Smooth muscle cell (in vitro differentiated cells): ENCODE results near the gene MIPOL1. TPM values are rescaled to one million over a fixed set of nuclear protein-coding genes. Genes with fewer than 3 reads are reported as not detected.

Experiments used
- DNase-seq: peaks from one replicate; lab custom pipeline; 2025; ENCODE audit not compliant: unreplicated experiment; lab: John Stamatoyannopoulos, UW
- H2AFZ ChIP-seq: fragments of 200-600 bp; sonication (generic); 2 replicates; pipeline ENCODE4 v1.6.0; 2016; ENCODE audit warnings: antibody characterized with exemption, low read depth, mild to moderate bottlenecking
- H3F3A ChIP-seq: fragments of 200-600 bp; sonication (generic); 2 replicates; pipeline ENCODE4 v1.6.0; 2017; ENCODE audit warnings: antibody characterized with exemption, low read depth
- H3K27ac ChIP-seq: fragments of 200-600 bp; sonication (generic); 2 replicates; pipeline ENCODE4 v1.5.1; 2016; ENCODE audit warnings: low read depth, mild to moderate bottlenecking
- H3K27me3 ChIP-seq: fragments of 200-600 bp; sonication (generic); 2 replicates; pipeline ENCODE4 v1.6.1; 2016; ENCODE audit warnings: low read depth, mild to moderate bottlenecking
- H3K36me3 ChIP-seq: fragments of 200-600 bp; sonication (generic); 2 replicates; pipeline ENCODE4 v1.5.1; 2016; ENCODE audit warnings: low read depth
- H3K4me1 ChIP-seq: fragments of 200-600 bp; sonication (generic); 2 replicates; pipeline ENCODE4 v1.5.1; 2016; ENCODE audit warnings: low read depth
- H3K4me2 ChIP-seq: fragments of 200-600 bp; sonication (generic); 2 replicates; pipeline ENCODE4 v1.6.0; 2016; ENCODE audit warnings: mild to moderate bottlenecking
- H3K4me3 ChIP-seq: fragments of 200-600 bp; sonication (generic); 2 replicates; pipeline ENCODE4 v1.5.1; 2016; ENCODE audit warnings: mild to moderate bottlenecking
- H3K79me2 ChIP-seq: fragments of 200-600 bp; sonication (generic); 2 replicates; pipeline ENCODE4 v1.6.0; 2016; ENCODE audit warnings: low read depth, mild to moderate bottlenecking
- H3K9ac ChIP-seq: fragments of 200-600 bp; sonication (generic); 2 replicates; pipeline ENCODE4 v1.6.0; 2016; ENCODE audit warnings: low read depth
- H3K9me3 ChIP-seq: fragments of 200-600 bp; sonication (generic); replicated peaks from 2 replicates; pipeline ENCODE4 v1.5.1; 2016; ENCODE audit warnings: low read depth
- H4K20me1 ChIP-seq: fragments of 200-600 bp; sonication (generic); 2 replicates; pipeline ENCODE4 v1.6.0; 2016; ENCODE audit warnings: low read depth
- WGBS: methylation state at CpG from one replicate; pipeline ENCODE4 v1.1.7; 2016; ENCODE audit warnings: low lambda C conversion rate; 5-methylcytosine and 5-hydroxymethylcytosine counted together
- polyA plus RNA-seq: library from polyadenylated mRNA; unstranded; fragments of >200 nt; fragmentation: Nextera tagmentation; extraction: Ambion mirVana; gene quantifications from 2 replicates; pipeline ENCODE4 v1.2.1, GENCODE V29; 2016
- total RNA-seq: library from RNA; depleted of rRNA; stranded (reverse); fragments of >200 nt; gene quantifications from 2 replicates; pipeline ENCODE4 v1.2.3, GENCODE V29; 2014
- TF ChIP-seq, protein P1 (sequence below): fragments of 200-600 bp; sonication (generic); IDR thresholded peaks from 2 replicates; pipeline ENCODE4 v1.5.1; 2017; ENCODE audit warnings: borderline replicate concordance, mild to moderate bottlenecking, antibody characterized with exemption; ENCODE audit not compliant: insufficient read depth, poor library complexity, severe bottlenecking

MIPOL1 gene
- total and polyA plus RNA-seq, 2 experiments from 2014 or later, result 3.2 to 5.1 TPM

DNA sequence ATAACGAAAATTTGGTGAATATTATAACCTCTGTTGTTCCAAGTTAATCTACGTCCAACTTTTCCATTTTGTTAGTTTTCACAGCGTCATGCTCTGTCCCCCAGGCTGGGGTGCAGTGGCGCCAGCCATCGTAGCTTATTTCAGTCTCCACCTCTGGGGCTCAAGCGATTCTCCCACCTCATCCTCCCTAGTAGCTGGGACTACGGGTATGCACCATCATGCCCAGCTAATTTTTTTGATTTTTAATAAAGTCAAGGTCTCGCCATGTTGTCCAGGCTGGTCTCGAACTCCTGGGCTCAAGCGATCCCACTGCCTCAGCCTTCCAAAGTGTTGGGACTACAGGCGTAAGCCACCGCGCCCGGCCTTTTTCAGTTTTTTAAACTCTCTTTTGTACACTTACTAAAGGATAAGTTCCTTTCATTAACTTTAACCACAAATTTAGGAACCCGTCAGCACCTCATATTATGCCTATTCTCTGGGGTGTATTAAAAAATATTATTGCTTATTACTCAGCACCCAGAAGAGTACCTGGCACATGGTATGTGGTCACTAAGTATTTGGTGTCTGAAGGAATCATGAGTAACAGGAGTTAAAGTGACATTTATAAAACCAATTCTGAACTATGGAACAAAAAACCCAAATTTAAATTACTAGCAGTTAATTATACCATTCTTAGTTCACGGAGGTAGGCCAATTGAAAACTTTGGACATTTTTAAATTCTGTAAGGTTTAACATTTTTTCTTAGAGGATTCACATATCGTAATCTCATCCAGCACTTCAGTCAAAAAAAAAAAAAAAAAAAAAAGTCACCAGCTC is 925 bp upstream of the MIPOL1 start:
- DNase-seq, result no peak
- peaks cover 3% of the 10 kb centered on the region for H3K79me2 ChIP-seq
- H3K9me3 ChIP-seq, result no peaks in the 10 kb centered on the region
- peak overlapping the region; percentile 97 for H2AFZ ChIP-seq
- peak overlapping the region; percentile 77 for H3K9ac ChIP-seq
- H3K4me1 ChIP-seq, result peaks cover 3% of the 10 kb centered on the region
- H3K27me3 ChIP-seq, result no peaks in the 10 kb centered on the region
- TF ChIP-seq, protein P1, sequence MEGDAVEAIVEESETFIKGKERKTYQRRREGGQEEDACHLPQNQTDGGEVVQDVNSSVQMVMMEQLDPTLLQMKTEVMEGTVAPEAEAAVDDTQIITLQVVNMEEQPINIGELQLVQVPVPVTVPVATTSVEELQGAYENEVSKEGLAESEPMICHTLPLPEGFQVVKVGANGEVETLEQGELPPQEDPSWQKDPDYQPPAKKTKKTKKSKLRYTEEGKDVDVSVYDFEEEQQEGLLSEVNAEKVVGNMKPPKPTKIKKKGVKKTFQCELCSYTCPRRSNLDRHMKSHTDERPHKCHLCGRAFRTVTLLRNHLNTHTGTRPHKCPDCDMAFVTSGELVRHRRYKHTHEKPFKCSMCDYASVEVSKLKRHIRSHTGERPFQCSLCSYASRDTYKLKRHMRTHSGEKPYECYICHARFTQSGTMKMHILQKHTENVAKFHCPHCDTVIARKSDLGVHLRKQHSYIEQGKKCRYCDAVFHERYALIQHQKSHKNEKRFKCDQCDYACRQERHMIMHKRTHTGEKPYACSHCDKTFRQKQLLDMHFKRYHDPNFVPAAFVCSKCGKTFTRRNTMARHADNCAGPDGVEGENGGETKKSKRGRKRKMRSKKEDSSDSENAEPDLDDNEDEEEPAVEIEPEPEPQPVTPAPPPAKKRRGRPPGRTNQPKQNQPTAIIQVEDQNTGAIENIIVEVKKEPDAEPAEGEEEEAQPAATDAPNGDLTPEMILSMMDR, result no peak
- no peaks in the 10 kb centered on the region for H4K20me1 ChIP-seq
- peak overlapping the region; percentile 69 for H3K4me3 ChIP-seq
- WGBS, result 96% methylated on average over 17 of the region's 17 CpGs
- no peaks in the 10 kb centered on the region for H3K36me3 ChIP-seq
- H3K4me2 ChIP-seq, result peak overlapping the region; percentile 85
- H3K27ac ChIP-seq, result peak overlapping the region; percentile 67
- H3F3A ChIP-seq, result no peaks in the 10 kb centered on the region

DNA sequence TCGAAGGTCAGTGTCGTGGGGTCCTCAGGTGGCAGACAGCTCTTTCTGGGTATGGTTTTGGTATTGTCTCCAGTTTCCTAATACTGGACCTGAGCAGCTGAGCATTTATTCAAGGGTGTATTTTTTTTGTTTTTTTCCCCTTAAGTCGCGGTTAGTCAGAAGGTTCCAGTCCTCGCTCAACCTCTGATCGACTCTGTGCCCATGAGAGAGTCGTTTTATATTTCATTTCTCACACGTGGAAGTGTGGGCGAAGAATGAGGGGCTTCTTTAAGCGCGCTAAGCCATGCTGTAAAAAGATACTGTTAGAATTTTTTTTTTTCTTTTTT is 499 bp downstream of the MIPOL1 start:
- 21% methylated on average over 11 of the region's 11 CpGs for WGBS
- TF ChIP-seq, protein P1, result no peak
- H3K36me3 ChIP-seq, result no peaks in the 10 kb centered on the region

DNA sequence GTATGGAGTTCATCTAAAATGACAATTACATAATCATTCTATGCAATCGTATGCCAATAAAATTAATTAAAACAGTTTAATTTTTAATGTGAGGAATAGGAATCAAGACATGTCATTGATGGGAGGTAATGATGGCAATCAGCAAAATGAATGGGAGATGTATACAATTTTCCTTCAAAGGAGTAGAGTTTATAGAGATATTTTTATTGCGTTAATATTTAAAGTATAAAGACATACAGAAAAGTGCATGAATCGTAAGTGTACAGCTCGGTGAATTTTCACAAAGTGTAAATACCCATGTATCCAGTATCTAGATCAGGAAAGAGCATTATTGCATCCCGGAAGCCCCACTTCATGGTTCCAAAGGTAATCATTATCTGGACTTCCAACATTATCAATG is 1.2 kb downstream of the MIPOL1 start:
- H2AFZ ChIP-seq, result peak overlapping the region; percentile 95
- no peaks in the 10 kb centered on the region for H3F3A ChIP-seq
- H3K9ac ChIP-seq, result no peak overlapping the region
- H3K4me3 ChIP-seq, result peak overlapping the region; percentile 69
- H3K27me3 ChIP-seq, result no peaks in the 10 kb centered on the region
- no peaks in the 10 kb centered on the region for H3K9me3 ChIP-seq
- TF ChIP-seq, protein P1, result no peak
- H3K4me2 ChIP-seq, result peak overlapping the region; percentile 86
- DNase-seq, result no peak
- H3K79me2 ChIP-seq, result peaks cover 5% of the 10 kb centered on the region
- no peaks in the 10 kb centered on the region for H3K36me3 ChIP-seq
- H4K20me1 ChIP-seq, result no peaks in the 10 kb centered on the region
- WGBS, result 97% methylated on average over 5 of the region's 5 CpGs
- H3K27ac ChIP-seq, result no peak overlapping the region
- peaks cover 3% of the 10 kb centered on the region for H3K4me1 ChIP-seq

More for the DNA sequence above, 499 bp downstream of the MIPOL1 start:
- H2AFZ ChIP-seq, result peak overlapping the region; percentile 95
- H3K9ac ChIP-seq, result peak overlapping the region; percentile 37
- peaks cover 3% of the 10 kb centered on the region for H3K4me1 ChIP-seq
- peak overlapping the region; percentile 86 for H3K4me2 ChIP-seq
- H3K27ac ChIP-seq, result peak overlapping the region; percentile 7
- H3K9me3 ChIP-seq, result no peaks in the 10 kb centered on the region
- H3F3A ChIP-seq, result no peaks in the 10 kb centered on the region
- H4K20me1 ChIP-seq, result no peaks in the 10 kb centered on the region
- H3K27me3 ChIP-seq, result no peaks in the 10 kb centered on the region
- H3K4me3 ChIP-seq, result peak overlapping the region; percentile 69
- H3K79me2 ChIP-seq, result peaks cover 5% of the 10 kb centered on the region
- no peak for DNase-seq

DNA sequence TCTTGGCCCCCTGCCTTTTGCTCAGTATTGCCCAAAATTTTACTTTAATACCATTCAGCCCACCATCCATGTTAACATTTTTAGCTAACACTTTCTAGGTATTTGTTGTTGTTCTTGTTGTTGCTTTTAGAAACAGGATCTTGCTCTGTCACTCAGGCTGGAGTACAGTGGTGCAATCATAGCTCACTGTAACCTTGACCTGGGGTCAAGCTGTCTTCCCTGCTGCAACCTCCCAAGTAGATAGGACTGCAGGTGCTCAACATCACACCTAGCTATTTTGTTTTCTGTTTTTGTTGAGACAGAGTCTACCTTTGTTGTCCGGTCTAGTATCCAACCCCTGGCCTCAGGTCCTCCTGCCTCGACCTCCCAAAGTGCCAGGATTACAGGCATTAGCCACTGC is 4.0 kb downstream of the MIPOL1 start:
- Histone ChIP-seq H3K4me2 (no peak overlapping the region), H3K79me2 (peaks cover 5% of the 10 kb centered on the region), H2AFZ (no peak overlapping the region), H3K36me3 (no peaks in the 10 kb centered on the region), H3K9ac (no peak overlapping the region), H3K4me3 (no peak overlapping the region), H3K9me3 (peaks cover 7% of the 10 kb centered on the region), H3K27ac (no peak overlapping the region), H3K4me1 (peaks cover 3% of the 10 kb centered on the region), H3F3A (no peaks in the 10 kb centered on the region), H3K27me3 (no peaks in the 10 kb centered on the region), H4K20me1 (no peaks in the 10 kb centered on the region)
- TF ChIP-seq, protein P1, result no peak
- 96% methylated on average over 2 of the region's 2 CpGs for WGBS
- DNase-seq, result no peak
